Activated T-cell treated with anti-CD3 and anti-CD28 coated beads for 4 hours (primary cell): ENCODE results near the gene KCNQ1.

Experiments
- DNase-seq: peaks from one replicate; pipeline ENCODE4 v3.0.0-alpha.2; 2020

KCNQ1 gene

DNA sequence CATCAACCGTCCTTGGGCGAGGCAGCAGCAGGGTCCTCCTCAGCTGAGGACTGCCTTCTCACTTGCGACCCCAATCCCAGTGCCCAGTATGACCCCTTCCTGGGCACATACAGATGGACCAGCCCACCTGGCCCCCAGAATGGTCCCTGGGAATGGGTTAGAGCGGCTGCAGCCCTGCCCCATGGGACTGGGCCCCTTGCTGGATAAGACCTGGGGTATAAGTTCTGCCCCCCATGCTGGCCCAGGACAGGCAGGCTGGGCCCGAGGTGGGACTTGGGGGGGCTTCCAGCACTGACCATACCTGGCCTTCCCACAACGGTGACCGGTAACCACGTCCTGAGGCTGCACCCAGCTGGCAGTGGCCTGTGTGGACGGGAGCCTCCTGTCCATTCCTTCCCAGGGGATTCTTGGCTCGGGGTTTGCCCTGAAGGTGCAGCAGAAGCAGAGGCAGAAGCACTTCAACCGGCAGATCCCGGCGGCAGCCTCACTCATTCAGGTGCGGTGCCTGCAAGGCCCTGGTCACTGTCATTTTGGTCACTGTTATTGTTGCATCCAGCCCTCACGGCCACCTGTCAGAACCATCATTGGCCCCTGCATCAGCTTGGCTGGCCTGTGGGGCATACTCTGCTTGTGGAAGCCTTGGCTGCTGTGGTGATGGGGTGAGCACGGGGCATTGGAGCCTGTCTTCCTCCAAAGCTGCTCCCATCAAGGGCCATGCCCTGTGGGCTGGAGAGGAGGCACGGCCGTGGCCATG lies 140.2 kb downstream of the KCNQ1 start:
- DNase-seq: no peak

DNA sequence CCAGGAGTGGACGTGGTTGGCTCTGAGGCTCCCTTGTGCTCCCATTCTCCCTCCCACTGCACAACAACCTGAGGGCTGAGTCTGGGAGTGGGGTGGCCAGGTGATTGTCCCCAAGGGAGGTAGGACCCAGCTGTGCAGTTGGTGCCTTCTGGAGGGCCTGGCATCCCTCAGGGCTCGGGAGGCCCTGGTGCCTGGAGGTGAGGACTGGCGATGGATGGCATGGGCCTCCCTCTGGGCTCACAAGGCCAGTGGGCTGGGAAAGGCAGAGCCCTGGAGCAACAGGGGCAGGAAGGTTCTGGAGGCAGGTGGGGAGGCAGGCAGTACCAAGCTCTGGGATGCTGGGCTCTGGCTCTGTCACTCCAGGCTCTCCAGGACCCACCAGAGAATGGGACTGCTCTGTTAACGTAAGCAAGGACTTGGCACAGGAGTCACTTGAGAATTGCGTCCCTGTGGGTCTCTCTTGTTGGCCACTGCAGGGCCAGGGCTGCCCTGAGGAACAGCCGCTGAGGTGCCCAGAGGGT lies 140.8 kb downstream of the KCNQ1 start:
- DNase-seq: no peak

DNA sequence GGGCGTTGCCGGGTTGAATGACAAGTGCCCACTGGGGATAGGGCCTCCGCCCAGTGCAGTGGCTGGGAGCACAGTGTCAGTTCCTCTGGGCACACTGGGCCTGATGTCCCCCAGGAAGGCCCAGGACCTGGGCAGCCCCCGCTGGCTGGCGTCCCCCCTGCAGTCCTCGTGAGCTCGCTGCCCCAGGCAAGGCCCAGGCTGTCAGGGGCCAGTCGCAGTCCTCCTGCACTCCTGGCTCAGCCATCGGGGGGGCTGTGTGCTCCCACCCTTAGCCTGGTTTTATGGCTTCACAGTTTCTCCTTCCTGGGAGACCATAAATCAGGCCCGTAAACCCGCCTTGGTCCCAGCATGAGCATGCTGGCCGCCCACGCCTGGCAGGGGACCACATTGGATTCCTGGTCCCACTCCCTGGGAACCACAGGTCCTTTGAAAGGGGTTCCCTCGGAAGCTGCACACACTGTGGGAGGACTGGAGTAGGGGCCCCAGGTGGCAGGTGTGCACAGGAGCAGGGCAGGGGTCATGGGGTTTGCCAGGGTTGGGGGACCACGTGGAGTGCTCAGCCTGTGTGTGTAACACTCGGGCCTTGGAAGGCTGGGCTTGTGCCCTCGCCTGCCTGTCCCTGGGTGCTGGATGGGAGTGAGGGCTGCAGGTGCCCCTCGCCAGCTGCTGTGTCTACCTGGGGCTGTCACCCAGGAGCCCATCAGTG lies 141.4 kb downstream of the KCNQ1 start:
- DNase-seq: no peak

DNA sequence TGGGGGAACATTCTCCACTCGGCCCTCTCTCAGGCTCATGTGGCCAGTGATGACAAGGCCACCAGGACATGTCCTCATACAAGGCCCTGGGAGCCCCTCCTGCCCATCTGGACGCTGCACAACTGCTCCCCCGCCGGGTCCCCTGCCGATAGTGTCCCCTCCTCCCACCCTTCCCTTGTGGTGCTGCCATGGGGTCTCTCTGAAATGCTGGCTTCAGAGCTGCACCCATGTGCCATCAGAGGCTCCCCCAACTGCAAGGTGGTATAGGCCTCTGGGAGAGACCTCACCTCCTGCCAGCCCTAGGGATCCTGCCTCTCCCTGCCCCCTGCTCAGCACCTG lies 142.0 kb downstream of the KCNQ1 start:
- DNase-seq: no peak

DNA sequence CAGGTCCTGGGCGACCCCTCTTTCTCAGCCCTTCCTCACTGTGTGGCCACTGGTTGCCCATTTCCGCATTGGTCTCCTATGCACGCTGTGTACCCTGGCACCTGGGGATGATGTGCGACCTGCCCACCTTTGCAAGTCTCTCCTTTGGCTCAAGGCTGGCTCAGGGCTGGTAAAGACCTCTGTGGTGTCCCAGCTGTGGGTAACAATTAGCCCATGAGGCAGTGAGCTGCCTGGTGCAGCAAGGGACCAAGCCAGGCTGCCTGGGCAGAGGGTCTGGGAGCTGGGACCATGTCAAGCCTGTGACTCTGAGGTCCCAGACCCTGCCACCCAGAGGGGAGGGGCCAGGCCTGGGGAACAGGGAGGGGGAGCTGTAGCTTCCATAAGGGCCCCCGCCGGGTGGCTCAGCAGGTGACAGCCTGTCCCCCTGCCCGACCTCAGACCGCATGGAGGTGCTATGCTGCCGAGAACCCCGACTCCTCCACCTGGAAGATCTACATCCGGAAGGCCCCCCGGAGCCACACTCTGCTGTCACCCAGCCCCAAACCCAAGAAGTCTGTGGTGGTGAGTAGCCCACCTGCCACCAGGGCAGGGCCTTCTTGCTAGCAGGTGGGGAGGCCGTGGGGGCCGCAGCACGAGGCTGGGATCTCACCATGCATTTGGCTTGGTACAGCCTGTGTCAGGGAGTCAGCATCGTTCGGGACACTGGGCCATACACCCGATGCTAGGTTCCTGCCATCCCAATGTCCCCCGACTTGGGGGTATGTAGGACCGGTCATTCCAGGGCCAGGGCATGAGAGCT lies 142.5 kb downstream of the KCNQ1 start:
- DNase-seq: no peak

DNA sequence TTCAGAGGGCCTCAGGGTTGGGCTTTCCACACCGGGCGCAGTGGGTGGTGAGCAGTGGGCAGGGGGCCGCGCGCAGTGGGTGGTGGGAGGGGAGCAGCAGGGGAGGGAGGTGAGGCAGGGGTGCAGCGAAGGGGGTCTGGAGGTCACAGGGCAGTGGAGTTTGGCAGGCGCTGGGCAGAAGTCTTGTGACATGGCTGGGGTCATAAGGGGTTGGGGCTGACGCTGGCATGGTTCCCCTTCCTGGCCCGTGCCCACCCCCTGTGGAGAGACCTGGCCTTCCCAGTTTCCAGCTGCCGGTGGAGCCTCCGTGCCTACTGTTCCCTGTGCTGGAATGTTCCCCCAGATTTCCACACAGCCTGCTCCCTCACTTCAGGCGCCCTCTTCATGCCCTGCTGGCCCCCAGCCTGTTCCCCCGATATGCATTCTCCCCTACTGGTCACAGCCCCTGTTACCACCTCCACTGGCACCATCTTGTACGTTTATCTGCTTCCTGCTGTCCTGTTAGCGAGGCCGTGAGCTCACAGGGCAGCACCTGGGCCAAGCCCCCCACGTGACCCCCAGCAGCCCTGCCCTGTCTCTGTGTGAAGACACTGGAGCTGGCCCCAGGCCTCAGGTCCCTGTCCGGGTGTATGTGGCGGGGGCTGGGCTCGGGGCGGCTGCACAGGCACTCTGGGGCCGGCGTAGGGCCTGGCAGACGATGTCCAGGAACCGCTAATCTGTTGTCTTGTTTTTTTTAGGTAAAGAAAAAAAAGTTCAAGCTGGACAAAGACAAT lies 143.4 kb downstream of the KCNQ1 start:
- no peak for DNase-seq

DNA sequence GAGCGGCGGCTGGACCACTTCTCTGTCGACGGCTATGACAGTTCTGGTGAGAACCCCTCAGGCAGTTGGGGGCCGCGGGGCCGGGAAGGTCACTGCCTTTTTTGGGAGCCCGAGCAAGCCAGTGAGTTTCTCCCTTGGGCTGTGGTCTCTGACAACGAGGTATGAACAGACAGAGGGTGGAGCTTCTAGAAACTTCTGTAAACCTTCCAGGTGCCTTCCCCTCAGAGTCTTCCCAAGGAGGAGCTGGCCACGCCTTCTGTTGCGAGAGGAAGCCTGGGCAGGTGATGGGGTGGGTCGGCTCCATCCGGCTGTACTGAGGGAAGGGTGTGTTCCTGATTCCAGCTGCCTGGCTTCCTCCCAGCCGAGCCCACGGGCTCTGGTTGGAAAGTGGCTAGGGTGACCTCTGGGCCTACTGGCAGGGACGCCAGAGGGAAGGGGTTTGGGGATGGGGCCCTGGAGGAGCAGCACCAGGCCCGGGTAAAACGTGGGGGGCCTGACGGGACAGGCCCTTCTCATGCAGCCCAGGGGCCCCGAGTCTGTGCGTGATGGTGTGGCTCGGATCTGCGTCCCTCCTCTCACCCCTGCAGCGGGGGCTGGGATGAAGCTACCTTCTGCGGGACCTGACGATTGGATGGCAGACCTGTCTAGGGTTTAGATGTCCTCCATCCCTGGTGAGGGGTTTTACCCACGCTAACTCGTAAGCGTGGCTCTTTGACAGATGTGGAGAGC lies 144.2 kb downstream of the KCNQ1 start:
- no peak for DNase-seq

DNA sequence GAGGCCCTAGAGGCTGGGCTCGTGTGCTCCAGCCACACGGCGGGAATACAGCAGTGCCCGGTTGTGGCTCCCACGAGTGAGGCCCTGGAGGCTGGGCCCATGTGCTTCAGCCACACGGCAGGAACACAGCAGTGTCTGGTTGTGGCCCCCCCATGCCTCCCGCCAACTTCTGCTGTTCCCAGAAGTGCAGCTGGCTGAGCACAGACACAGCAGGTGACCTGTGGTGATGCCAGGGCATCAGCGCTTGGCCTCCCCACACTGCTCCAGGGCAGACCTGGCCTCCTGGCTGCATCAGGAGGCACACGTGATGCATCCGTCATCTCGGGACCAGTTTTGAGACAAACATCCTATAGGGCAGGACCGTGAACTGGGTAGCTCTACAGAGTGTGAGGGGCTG lies 144.7 kb downstream of the KCNQ1 start:
- DNase-seq: no peak

DNA sequence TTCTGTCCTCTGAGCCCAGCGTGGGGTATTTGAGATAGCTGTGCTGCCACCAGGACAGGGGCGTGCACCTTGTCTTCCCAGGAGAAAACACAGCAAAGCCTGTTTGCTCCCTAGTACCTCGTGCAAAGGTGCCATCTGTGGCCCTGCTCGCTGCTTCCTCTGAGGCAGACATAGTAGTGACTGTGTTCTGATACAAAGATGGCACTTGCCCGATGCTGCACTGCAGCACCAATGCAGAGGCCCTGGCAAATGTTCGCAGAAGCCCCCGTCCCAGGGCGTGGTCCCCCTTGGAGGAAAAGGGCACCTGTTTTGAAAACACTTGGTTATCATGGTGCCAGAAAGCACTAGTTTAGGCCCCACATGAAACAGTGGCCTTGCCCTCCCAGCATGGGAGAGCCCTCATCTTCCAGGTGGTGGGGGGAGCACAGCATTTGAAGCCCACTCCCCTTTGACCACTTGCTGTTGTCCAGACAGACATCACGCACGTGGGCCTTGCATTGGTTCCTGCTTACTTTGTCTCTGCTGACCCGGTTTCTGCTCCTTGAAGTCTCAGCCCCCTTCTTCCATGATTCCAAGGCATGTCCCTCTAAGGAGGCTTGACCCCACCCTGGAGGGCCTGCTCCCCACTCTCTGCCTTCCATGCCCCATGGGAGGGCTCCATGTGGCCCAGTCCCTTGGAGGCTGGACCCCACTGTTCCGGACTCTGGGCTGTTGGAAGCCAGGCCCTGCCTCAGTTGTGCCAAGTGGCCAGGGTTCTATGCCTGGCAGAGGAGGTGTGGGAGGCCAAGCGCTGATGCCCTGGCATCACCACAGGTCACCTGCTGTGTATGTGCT lies 145.5 kb downstream of the KCNQ1 start:
- no peak for DNase-seq

DNA sequence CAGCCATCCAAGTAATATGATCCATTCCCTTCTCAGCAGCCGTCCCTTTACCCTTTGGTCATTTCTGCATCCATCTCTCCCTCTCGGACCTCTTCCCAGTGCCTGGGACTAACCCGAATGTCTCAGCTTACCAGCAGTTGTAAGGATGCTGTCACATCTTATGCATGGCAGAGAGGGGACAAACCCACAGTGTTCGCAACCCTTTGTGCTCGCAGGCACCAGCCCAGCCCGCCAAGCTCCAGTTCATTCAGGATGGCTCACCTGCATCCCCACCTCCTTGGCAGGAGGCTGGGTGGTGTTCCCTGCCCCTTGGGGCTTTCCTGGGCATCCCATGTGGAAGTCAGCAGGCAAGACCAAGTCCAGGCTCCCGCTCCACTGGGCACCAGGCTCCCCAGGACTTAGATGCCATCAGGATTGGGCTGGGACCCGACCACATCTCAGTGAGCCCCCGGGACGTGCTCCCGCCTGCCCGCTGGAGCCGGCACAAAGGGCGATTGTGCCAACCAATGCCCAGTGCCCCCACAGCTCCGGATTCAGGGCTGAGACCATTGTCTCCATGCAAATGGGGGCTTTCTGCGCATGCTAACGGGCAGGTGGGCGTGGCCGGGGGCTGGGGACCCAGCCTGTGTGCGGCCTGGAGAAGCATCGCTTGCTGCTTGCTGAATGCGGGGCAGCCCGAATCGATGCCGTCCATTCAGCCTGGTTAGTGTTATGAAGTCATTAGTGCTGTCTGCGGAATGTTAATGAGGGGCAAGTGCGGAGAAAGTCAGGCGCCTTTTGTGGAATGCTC lies 146.4 kb downstream of the KCNQ1 start:
- DNase-seq: no peak

DNA sequence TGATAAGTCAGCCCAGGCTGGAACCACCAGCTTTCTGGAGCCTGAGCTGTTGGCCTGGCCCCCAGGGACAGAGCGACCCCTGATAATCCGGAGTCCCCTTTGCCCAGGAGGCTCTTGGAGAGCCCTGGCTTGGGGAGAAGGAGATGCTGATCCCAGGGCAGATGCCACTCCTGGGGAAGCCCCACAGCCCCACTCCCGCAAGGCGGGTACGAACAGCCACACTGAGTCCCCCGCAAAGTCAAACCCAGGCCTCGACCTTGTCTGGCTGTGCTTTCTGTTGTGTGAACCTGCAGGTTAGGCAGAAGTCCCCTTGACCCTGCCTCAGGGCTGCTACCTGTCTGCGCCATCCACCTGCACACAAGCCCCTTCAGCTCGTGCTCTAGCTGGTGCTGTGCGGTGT lies 147.0 kb downstream of the KCNQ1 start:
- DNase-seq: no peak

DNA sequence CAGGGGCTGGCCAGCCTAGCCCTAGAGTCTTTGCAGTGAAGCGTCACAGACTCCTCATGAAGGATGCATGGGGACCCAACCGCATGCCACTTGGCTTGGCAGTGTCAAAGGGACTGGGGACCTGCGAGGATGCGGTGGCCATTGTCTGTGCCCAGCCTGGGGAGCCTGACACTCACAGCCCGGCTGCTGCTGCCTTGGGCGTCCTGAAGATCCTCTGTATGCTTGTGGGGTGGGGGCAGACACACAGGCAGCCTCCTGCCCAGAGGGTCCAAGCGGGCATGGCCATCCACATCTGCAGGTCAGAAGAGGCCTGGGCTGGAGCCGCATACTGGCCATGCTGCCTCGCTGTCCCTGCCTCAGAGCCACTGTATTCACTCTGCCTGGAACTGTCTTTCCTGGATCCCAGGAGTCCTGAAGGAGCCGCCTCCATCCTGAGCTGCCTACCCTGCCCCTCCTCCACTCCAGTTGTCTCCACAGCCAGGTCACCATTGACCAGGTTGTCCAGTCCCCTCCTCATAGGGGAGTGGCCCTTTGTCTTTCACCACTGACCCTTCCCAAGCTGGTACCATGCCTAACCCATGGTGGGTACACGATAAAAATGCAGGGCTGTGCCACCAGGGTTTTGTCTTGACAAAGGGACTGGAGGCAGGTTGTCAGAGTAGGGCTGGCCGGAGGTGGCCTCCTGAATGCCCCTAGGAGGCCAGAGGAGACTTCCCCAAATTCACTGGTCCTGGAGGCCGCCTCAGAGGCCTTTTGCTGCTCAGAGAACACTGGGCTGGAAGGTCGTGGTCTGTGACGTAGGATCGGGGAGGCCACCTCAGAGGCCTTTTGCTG lies 148.0 kb downstream of the KCNQ1 start:
- DNase-seq: no peak

DNA sequence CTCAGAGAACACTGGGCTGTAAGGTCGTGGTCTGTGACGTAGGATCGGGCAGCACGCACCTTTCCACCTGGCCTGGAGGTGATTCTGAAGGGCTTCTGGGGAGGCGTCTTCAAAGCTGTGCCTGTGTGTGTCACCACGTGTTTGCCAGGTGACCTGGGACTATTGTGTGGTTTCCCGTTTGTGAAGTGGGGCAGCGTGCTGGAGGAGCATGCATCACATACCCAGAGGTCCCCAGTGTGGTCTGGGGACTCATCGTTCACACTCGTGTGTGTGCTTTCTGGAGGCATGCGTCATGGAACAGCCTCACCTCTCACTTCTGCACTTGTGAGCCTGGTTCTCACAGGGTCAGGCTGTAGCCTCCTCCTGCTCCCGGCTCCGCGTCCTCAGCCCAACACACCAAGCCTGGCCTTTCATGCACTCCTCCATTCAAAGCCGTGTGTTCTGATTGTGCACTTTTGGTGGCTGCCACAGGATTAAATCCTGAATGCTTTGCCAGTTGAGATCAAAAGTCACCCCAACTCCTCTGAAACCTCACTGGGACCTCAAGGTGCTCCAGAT lies 148.7 kb downstream of the KCNQ1 start:
- no peak for DNase-seq

DNA sequence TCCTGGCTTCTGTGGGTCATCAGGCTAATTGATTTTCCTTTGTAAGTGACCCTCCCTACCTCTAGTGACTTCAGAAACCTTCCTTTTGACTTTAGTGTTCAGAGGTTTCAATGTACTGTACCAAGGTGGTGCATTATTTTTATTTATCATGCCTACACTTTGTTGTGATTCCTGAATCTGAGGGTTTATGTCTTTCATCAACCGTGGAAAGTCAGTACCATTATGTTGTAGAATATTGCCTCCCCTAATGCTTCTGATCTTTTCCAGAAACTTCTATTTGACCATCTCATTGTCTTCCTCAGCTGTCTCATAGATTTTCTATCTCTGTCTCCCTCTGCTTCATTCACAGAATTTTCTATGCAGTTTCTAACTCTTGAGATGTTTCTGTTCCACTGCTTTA lies 149.5 kb downstream of the KCNQ1 start:
- no peak for DNase-seq

DNA sequence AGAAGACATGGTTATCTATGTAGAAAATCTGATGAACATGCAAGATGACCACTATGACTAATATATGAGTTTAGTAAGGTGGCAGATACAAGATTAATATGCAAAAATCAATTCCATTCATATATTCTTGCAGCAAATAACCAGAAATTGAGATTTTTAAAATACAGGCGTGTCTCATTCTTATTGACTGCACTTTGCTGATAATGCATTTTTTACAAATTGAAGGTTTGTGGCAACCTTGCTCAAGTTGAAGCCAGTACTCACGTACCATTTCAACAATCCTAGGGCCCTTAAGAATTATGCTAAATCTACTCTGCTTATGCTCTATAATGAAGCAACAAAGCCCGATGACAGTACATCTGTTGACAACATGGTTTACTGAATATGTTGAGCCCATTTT lies 150.4 kb downstream of the KCNQ1 start:
- DNase-seq: no peak

DNA sequence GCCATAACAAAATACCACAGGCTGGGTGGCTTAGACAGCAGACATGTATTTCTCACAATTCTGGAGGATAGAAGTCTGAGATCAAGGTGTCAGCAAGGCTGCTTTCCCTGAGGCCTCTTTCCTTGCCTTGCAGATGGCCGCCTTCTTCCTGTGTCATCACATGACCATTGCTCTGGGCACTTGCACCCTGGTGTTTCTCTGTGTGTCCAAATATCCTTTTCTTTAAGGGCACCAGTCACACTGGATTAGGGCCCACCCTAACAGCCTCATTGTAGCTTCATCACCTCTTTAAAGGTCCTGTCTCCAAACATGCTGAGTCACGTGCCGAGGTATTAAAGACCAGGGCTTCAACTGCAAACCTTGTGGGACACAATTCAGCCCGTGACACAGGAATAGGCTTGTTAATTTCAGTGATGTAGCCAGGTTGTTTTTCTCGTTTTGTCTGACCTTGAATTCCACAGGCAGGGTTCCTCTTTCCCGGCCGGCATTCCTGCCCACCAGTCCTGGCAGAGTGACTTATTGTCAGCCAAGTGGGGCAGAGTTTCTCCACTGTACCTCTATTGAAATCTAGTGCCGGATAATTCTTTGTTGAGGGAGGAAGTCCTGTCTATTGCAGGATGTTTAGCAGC lies 154.9 kb downstream of the KCNQ1 start:
- DNase-seq: no peak

DNA sequence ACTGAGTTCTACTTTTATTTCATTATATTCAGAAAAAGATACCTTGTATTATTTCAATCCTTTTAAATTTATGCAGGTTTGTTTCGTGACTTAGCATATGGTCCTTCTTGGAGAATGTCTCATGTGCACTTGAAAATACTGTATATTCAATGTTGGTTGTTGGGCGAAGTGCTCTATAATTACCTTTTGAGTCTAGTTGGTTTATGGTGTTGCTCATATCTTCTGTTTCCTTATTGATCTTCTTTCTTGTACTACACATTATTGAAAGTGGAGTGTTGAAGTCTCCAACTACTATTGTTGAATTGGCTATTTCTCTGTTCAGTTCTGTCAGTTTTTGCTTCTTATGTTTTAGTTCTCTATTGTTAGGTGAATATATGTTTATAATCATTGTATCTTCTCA lies 164.5 kb downstream of the KCNQ1 start:
- DNase-seq: no peak

DNA sequence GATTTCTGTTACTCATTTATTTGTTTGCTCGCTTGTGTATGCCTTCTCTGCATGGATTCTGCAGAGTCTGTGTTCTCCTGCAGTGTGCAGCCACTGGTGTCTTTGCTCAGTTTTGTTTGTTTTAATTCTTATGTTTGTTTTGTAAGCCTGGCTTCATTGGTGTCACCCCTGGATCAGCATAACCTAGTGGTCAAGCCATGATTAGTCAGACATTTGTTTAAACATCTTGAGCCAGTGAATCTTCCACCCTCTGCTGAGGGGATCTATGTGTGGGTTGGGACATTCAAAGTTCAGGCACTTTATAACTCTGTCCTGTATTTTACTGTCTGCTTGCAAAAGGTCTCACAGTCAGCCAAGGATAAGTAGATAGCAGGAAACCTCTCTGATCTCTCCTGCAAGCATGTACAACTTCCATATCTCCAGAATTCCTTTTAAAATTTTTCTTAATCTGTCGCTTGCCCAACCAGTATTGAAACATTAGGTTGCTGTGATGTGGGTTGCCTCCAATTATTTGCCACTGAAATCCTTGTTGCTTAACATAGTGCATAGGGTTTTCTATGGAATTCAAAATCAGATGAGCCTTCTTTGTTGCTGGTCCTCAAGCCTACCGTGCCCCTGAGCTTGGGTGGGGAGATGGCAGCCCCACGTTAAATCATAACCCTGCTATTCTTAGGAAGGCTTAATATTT lies 168.2 kb downstream of the KCNQ1 start:
- DNase-seq: no peak
